BJ (cell line): ENCODE data around the gene CRTAC1. TPM values are rescaled to one million over a fixed set of nuclear protein-coding genes. Genes with fewer than 3 reads are reported as not detected.

ENCODE experiments used
- CTCF ChIA-PET: fragments of 350-600 bp; formaldehyde crosslinking; extraction: SDS; loops from one replicate; lab custom pipeline; 2021; ENCODE audit warnings: antibody characterized with exemption, inconsistent platforms; lab: Yijun Ruan, JAX
- POLR2A ChIA-PET: fragments of 300-600 bp; sonication (Branson Sonifier 250); formaldehyde crosslinking; extraction: SDS; loops from one replicate; lab custom pipeline; 2021; ENCODE audit warnings: antibody characterized with exemption; lab: Charles Lee
- DNase-seq: peaks from one replicate; pipeline ENCODE4 v3.0.0-alpha.2; 2011; ENCODE audit warnings: low read depth
- H3K27me3 ChIP-seq: 2 replicates; pipeline ENCODE4 v1.6.0; 2011; ENCODE audit warnings: low read length; ENCODE audit not compliant: control insufficient read depth, insufficient read depth
- H3K36me3 ChIP-seq: 2 replicates; pipeline ENCODE4 v1.5.1; 2011; ENCODE audit warnings: low read length; ENCODE audit not compliant: control insufficient read depth, insufficient read depth
- H3K4me3 ChIP-seq: 2 replicates; pipeline ENCODE4 v1.5.1; 2011; ENCODE audit warnings: low read depth, mild to moderate bottlenecking, control low read depth, low read length
- CTCF ChIP-seq: IDR thresholded peaks from 2 replicates; pipeline ENCODE4 v1.5.1; 2011; ENCODE audit warnings: low read depth, mild to moderate bottlenecking, control low read depth, inconsistent platforms, low read length, moderate library complexity; ENCODE audit not compliant: insufficient read depth
- polyA plus RNA-seq: library from polyadenylated mRNA; depleted of rRNA; stranded (reverse); fragments of >200 nt; gene quantifications from 2 replicates; pipeline ENCODE4 v1.2.3, GENCODE V29; 2011

Gene CRTAC1
- polyA plus RNA-seq, 1 experiment = not detected

DNA sequence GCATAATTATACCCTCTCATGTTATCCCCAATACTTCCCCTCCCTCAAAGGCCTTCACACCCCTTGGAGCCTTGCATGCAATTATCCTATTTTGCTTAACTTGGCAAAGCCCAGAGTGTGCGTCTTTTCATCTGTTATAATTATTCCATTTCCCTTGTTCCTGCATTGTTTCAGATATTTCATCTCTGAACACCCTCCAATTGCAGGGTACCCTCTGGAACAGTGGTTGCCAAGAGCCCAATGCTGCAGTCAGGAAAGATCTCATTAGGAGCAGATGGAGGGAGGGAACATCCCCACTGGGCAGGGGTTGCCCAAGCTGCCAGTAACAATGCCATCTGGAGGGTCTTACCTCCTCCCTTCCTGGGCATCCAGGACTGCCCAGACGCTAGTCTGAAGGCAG is 199.2 kb downstream of the CRTAC1 start:
- POLR2A ChIA-PET = no interaction called here

GRCh38 chr10:97830064-97830463 is 200.4 kb downstream of the CRTAC1 start:
- H3K27me3 ChIP-seq = peaks cover 8% of the 10 kb centered on the region
- no peak for TF ChIP-seq CTCF
- H3K36me3 ChIP-seq = no peaks in the 10 kb centered on the region
- no peak overlapping the region for H3K4me3 ChIP-seq
- no peak for DNase-seq
- ChIA-PET POLR2A (no interaction called here), CTCF (interaction anchor here (1.0 kb wide), 1 partner anchor 212 kb away, joined by 3 read pairs; no protein-coding TSS in a partner anchor)

More for the DNA sequence above, 199.2 kb downstream of the CRTAC1 start:
- peaks cover 8% of the 10 kb centered on the region for H3K27me3 ChIP-seq
- TF ChIP-seq CTCF = no peak
- no peaks in the 10 kb centered on the region for H3K36me3 ChIP-seq
- no peak overlapping the region for H3K4me3 ChIP-seq
- CTCF ChIA-PET = no interaction called here
- DNase-seq = no peak

- DNase-seq = no peak
- Histone ChIP-seq H3K36me3 (no peaks in the 10 kb centered on the region), H3K27me3 (peaks cover 8% of the 10 kb centered on the region), H3K4me3 (no peak overlapping the region)
- TF ChIP-seq CTCF = no peak
- CTCF ChIA-PET = no interaction called here
- POLR2A ChIA-PET = no interaction called here
These were observed 201.7 kb downstream of the CRTAC1 start for GRCh38 chr10:97828721-97829120.

DNA sequence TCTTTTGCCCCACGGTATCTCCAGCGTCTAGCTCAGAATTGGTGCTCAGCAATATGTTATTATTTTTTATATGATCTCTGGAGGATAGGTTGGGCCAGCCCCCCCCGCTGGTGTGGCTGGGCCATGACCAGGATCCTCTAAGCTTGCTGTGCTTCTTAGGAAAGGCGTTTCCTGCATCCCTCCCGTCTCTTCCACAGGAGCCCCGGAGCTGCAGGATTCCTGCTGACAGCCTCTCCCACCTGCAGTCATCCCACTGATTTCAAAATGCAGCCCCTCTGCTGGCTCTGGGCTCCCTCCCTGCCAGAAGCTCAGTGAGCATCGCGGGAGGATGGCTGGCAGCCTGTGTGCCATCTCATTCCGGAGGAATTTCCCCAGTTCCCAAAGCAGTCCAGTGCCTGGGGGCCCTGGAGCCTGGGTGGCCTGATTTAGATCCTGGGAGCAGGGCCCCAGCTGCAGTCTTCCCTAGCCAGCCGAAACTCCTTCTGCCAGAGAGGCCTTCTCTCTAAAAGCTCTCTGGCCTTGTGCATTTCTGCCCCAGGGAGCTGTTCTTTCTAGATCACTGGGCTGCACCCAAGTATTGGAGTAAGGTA is 202.6 kb downstream of the CRTAC1 start:
- DNase-seq = no peak
- H3K4me3 ChIP-seq = no peak overlapping the region

GRCh38 chr10:97826892-97827291 is 203.5 kb downstream of the CRTAC1 start:
- ChIA-PET CTCF (interaction anchor here (0.9 to 1.6 kb wide), 2 partner anchors 18 to 35 kb away, joined by 3 to 6 read pairs; no protein-coding TSS in a partner anchor), POLR2A (no interaction called here)
- Histone ChIP-seq H3K36me3 (no peaks in the 10 kb centered on the region), H3K4me3 (no peak overlapping the region), H3K27me3 (peaks cover 5% of the 10 kb centered on the region)
- no peak for DNase-seq
- no peak for TF ChIP-seq CTCF

More for the DNA sequence above, 202.6 kb downstream of the CRTAC1 start:
- no peak for TF ChIP-seq CTCF
- Histone ChIP-seq H3K27me3 (peaks cover 8% of the 10 kb centered on the region), H3K36me3 (no peaks in the 10 kb centered on the region)
- CTCF ChIA-PET = no interaction called here
- POLR2A ChIA-PET = no interaction called here
